ENCODE data around the gene DNAI4.
"Not testable (repeated sequence)": the region's sequence is repeated elsewhere in the genome, so short reads cannot be mapped to it uniquely, and the experiment has no call there.

DNAI4 gene

DNA sequence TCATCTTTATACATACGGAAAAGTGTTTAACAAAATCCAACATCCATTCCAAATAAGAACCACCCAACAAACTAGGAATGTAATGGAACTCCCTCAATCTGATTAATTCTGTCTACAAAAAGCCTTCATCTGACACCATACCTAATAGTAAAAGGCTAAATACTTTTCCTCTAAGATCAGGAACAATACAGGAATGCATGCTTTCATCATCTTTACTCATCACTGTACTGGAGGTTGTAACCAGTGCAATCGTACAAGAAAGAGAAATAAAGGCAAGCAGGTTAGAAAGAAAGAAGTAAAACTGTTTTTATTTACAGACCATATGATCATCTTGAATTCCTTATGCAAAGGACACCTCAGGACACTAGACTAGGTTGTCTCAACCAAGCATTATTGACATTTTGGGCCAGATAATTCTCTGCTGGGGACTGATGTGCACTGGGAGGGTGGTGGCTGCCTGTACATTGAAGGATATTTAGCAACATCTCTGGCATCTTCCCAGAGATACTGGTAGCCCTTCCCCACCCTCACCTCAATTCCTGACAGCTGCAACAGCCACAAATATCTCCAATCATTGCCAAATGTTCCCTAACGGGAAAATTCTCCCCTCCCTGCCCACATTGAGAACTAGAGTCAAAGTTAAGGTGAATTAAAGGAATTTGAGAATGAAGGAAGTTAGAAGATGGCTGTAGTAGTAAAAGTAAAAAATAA, 93.0 kb downstream of the DNAI4 start:
- no peak overlapping the region for H3K27ac ChIP-seq
- TF ChIP-seq ZFX (IDR thresholded peaks at IDR 0.05; ENCODE audit: borderline replicate concordance) (no peak), CTCF (IDR thresholded peaks at IDR 0.05) (no peak)

DNA sequence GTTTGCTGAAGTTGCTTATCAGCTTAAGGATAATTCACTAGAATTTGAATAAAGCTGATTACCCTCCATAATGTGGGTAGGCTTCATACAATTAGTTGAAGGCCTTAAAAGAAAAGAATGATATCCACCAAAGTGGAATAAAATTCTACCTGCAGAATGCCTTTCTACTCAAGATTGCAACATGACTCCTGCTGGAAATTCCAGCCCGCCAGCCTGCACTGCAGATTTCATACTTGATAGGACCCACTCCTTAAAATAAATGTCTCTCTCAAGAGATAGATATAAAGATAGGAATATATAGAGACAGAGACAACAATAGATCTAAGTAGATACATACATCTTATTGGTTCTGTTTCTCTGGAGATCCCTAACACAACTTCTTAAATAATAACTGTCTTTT, 99.9 kb downstream of the DNAI4 start:
- H3K27ac ChIP-seq = no peak overlapping the region
- TF ChIP-seq ZFX (IDR thresholded peaks at IDR 0.05; ENCODE audit: borderline replicate concordance) (no peak), CTCF (IDR thresholded peaks at IDR 0.05) (no peak)

DNA sequence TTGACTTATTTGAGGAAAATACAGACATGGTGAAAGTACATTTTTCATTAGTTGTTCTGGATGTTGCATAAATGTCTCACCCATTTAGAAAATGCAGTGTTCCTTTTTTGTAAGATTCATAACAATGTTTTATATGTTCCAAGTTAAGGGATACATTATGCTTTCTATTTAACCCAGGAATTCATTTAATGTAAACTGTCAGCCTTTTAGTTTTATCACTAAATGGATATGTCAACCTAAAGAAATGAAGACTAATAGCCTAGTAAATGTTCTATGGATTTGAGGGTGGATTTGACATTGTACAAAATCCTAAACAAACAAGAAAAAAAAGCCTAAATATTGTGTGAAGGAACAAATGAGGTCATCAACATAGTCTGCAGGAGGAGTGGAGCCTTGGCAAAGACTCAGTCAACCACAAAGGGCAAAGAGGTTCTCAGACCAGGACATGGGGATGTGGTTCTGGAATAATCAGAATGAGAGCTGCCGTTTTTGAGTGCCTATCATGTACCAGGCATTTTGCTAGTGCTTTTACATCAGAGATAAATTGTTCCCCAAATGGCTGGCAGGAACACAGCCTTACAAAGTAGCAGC, 114.8 kb downstream of the DNAI4 start:
- TF ChIP-seq ZFX (IDR thresholded peaks at IDR 0.05; ENCODE audit: borderline replicate concordance) (no peak), CTCF (IDR thresholded peaks at IDR 0.05) (no peak)
- H3K27ac ChIP-seq = no peak overlapping the region

DNA sequence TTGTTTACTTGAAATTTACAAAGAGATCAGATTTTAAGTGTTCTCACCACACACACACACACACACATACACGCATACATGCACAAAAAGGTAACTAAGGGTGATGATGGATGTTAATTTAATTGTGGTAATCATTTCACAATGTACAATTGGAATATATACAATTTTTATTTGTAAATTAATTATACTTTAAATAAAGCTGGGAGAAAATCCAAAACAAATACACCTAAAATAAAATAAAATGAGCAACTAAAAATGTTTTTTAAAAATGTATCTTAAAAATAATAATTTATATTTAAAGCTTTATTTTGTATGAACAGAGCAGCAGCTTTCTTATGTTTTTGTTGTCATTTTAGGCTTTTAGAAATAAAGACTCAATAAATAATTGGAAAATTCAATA, 115.4 kb downstream of the DNAI4 start:
- TF ChIP-seq CTCF (IDR thresholded peaks at IDR 0.05) = no peak
- no peak for TF ChIP-seq ZFX (IDR thresholded peaks at IDR 0.05; ENCODE audit: borderline replicate concordance)

DNA sequence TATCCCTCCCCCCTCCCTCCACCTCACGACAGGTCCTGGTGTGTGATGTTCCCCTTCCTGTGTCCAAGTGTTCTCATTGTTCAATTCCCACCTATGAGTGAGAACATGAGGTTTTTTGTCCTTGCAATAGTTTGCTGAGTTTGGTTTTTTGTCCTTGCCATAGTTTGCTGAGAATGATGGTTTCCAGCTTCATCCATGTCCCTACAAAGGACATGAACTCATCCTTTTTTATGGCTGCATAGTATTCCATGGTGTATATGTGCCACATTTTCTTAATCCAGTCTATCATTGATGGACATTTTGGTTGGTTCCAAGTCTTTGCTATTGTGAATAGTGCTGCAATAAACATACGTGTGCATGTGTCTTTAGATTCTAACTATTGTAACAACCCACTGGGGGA, 128.8 kb downstream of the DNAI4 start:
- not testable (repeated sequence) for H3K27ac ChIP-seq

More for the DNA sequence above, 115.4 kb downstream of the DNAI4 start:
- H3K27ac ChIP-seq = no peak overlapping the region

DNA sequence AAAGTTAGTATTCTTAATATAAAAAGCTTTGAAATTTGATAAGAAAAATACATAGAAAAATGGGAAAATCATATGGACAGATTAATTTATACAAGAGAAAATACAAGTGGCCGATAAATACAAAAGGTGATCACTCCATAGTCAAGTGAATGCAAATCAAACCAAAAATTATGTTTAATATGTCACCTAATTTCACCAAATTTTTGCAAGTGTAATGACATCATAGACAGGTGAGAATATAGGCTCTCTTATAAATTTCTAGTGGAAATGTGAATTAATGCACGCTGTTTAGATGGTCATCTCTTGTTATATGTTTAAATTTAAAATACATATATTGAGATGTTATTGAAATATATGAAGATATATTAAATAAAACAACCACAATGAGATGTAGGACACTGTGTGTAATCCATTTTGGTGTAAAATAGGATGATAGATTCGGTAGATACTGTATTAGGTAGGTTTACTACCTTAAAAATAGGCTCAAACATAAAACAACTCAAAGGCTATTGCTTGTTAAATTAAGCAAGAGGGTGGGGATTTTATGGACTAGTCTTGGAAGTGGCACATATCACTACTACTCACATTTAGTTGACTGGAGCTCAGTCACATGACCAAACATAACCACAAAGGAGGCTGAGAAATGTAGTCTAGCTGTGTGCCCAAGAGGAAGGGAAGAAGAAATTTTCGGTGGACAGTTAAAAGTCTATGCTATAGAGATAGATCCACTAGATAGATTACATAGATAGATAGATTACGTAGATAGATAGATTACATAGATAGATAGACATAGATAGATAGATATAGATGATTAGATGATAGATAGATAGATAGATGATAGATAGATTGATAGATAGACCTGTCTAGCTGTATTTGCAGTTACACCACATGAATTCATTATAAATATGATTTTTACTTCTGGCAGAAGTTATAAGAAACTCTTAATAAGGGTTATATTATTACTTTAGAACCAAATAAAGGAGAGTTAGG, 132.7 kb downstream of the DNAI4 start:
- H3K27ac ChIP-seq = no peak overlapping the region

More for the DNA sequence above, 132.7 kb downstream of the DNAI4 start:
- TF ChIP-seq CTCF (IDR thresholded peaks at IDR 0.05) (no peak), ZFX (IDR thresholded peaks at IDR 0.05; ENCODE audit: borderline replicate concordance) (no peak)

All from 22Rv1 (cell line).